HTERT RPE-1 (cell line): ENCODE data around the gene SMARCAD1.
"Not testable (repeated sequence)": the region's sequence is repeated elsewhere in the genome, so short reads cannot be mapped to it uniquely, and the experiment has no call there.

Experiments used
- in situ Hi-C: fragments of 300-500 bp; cut with MboI; formaldehyde crosslinking; loops from 4 replicates; pipeline ENCODE4 v1.14.3; 2020; ENCODE audit warnings: low sequenced_read_pairs

The SMARCAD1 gene

DNA sequence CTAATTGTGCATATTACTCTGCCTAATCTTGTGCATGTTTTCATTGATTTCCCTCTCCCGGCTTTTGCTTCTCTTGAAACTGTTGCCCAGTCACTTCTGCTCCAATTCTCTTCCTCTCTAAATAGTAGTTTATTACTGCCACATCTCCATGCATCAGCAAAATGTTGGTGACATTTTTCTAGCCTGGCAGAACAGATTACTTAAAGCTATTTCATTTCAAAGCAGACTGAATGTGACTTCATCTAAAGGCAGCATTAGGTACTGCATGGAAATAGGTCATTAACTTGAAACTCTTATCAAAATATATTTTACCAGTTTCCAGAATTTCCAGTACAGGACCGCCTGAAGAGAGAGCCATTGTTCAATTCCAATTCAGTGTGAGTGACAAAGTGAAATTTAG, 82.6 kb downstream of the SMARCAD1 start:
- in situ Hi-C loops: no loop called here

DNA sequence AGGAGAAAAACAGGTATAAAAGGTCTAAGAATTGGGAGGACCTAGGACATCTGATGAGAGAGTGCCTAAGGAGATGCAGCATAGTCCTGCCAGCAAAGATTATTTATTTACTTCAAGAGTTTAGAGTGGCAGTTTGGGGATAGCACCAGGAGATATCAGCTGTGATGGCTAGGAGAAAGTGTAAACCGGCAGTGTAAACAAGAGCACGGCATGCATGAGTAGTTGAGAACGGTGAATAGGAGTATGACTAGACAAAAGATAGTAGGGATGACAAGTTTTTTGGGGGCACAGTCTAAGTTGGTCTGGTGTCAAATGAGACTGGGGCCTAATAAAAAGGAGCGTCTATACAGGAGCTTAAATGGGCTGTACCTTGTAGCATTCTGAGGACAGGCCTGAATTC, 86.3 kb downstream of the SMARCAD1 start:
- in situ Hi-C loops: not testable (repeated sequence)

DNA sequence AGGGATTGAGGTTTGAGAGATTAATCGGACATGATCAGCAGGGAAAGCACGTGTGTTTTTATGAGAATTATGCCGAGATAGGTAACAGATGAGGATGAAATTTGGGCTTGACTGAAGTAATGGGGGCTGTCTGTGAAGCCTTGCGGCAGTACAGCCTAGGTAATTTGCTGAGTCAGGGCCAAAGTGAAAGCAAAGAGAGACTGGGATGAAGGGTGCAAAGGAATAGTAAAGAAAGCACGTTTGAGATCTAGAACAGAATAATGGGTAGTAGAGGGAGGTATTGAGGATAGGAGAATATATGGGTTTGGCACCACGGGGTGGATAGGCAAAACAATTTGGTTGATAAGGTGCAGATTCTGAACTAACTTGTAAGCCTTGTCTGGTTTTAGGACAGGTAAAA, 87.8 kb downstream of the SMARCAD1 start:
- in situ Hi-C loops: not testable (repeated sequence)

DNA sequence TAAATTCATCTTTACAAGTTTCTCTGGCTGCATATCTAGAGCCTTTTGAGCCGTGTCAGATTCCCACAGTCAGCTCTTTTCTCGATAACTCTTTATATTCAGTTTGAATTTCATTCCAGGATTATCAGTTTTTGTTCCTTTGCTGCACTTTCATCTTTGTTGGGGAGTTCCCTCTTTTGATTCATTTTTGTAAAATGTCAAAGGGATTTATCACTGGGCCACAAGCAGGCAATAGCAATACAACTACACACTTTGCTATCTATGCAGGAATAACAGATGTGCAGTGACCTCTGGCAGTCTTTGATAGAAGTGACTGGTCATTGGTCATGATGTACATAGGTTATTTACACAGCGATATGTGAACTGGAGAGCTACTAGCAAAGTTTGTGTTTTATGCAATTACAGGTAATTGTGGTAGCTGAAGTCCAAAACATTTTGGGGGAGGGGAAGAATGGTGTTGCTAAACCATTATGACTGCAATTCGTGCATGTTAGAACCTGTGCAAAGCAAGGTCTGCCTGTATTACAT, 91.1 kb downstream of the SMARCAD1 start:
- in situ Hi-C loops: no loop called here

DNA sequence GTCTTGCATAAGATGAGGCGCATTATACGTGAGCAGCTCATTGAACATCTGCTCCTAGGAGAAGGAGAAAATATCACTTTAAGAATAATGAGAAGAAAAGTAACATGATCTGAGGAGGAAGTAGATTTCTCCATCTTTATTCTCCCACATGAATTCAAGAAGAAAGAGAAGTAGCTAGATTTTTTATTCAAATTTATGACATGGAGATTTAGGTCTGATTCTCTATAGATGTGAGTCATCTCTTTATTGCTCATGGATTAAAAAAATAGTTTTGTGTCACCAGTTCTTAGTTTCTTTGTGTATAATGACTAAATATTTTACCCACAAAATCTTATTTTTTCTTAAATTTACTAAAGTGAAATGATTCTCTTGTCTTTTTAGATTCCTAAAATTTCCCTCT, 94.5 kb downstream of the SMARCAD1 start:
- in situ Hi-C loops: no loop called here

DNA sequence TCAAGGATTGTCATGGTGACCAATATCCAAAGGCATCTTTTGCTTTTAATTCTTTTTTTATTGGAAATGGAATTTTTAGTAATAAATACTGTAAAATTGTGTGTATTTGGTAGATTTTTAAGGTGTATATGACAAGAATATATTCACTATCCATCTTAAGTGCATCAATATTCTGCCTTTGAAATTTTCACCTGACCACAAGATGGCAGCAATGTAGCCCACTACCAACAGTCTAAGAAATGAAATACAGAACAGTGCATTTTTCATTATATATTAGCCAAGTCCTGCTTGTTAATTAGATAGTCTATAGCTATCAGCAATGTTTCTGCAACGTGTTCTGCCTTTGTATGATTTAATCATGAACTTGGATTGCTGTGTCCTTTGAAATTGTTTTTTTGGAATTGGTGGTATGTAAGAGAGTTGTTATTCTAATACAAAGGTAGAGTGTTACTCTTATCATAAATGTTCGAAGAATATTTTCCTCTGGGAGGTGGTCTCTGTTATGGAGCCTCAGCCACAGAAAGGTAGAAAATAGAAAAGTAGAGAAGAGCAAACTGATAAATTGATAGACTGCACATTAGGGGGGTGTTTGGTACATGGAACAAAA, 96.8 kb downstream of the SMARCAD1 start:
- in situ Hi-C loops: no loop called here

DNA sequence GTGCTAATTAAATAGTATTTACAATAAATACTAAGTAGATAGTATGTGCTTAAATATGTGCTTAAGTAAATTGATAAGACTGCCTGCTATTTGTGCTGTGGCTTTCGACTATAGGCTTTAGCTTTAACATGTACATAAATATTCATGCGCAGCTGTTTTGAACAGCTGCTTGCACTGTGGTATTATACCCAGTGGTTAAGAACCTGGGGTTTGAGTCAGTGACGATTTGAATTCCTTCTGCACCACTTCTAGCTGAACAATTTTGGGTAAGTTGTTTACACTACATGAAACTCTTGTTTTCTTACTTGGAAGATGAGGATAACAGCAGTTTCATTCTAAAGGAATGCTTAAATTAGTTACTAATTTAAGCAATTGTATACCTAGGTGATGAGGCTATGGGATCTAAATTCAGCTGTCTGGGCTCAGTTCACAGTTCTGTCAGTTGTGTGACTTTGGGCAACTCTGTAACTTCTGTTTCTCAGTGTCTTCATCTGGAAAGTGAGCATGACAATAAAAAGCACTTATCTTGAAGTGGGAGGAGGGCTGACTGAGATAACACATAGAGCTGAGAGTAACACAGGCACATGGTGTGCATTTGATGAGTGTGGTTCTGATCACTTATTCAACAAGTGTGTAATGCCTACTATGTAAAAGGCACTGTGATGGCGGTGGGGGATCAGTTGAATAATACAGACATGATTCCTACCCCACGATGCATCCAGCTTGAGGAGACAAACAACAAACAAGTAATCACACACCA, 98.0 kb downstream of the SMARCAD1 start:
- in situ Hi-C loops: no loop called here

DNA sequence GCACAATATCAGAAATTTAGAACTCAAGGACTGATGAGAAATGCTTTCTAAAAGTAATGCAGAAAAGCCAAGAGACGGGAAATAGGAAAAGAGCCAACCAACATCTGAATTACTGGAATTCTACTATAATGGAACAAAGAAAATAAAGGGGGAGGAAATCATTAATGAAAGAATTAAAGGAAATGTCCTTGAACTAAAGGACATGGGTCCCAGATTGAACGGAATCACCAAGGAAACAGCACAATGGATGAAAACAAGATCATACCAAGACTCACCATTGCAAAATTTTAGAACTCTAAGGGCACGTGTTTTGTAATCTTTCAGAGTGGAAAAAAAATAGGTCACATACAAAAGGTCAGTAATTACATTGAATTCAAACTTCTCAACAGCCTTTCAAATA, 99.0 kb downstream of the SMARCAD1 start:
- in situ Hi-C loops: no loop called here

DNA sequence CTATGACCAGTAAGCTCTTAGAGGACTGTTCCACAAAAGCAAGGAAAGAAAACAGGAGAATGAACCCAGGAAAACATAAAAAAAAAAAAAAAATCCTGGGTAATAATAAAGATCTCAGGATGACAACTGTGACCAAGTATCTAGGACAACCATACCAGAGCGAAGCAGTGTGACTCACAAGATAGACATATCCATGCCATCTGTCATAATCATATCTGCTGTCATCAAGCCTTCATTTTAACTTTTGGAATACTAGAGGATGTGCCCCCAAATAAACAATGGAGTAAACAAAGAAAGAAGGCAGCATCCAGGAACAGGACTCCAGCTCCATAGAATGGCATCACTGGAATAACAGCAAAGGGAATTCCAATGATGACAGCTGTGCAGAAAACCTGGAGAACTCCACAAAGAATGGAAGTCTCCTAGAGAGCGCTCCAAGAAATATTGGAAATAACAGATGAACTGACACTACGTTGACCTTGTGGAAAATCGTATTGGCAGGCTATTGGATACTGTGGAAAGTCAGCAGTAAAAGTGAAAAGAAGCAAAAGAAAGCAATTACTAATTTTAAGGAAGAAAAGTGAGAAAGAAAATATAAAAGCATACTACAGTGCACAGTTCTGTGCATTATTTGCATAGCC, 99.7 kb downstream of the SMARCAD1 start:
- in situ Hi-C loops: no loop called here

DNA sequence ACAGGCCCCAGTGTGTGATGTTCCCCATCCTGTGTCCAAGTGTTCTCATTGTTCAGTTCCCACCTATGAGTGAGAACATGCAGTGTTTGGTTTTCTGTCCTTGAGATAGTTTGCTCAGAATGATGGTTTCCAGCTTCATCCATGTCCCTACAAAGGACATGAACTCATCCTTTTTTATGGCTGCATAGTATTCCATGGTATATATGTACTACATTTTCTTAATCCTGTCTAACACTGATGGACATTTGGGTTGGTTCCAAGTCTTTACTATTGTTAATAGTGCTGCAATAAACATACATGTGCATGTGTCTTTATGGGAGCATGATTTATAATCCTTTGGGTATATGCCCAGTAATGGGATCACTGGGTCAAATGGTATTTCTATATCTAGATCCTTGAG, 112.3 kb downstream of the SMARCAD1 start:
- in situ Hi-C loops: not testable (repeated sequence)

DNA sequence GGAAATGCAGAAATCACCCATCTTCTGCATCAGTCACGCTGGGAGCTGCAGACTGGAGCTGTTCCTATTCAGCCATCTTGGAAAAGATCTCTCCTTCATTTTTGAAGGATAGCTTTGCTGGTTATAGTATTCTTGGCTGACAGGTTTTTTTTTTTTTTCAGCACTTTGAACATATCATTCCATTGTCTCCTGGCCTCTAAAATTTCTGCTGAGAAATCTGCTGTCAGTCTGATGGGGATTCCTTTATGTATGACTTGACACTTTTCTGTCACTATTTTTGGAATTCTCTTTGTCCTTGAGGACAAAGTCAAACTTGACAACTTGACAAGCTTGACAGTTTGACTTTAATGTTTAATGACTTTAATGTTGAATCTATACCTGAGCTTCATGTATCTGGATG, 118.2 kb downstream of the SMARCAD1 start:
- in situ Hi-C loops: no loop called here

DNA sequence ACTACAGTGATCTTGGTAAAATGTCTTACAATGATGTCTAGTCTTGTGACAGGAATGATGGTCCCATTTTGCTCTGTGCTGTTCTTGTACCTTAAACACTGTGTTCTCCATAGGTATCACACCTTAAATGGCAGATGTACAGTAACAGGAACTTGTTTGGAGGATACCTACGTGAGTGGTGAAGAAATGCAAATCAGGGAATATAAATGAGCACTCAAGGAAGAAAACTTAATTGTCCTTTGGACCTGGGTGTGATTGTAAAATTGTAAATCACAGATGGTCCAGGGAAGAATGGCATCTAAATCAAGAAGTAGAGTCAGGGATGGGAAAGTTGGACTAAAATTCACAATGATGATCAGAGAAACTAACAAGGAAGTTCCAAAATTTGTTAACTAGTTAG, 122.3 kb downstream of the SMARCAD1 start:
- in situ Hi-C loops: no loop called here

DNA sequence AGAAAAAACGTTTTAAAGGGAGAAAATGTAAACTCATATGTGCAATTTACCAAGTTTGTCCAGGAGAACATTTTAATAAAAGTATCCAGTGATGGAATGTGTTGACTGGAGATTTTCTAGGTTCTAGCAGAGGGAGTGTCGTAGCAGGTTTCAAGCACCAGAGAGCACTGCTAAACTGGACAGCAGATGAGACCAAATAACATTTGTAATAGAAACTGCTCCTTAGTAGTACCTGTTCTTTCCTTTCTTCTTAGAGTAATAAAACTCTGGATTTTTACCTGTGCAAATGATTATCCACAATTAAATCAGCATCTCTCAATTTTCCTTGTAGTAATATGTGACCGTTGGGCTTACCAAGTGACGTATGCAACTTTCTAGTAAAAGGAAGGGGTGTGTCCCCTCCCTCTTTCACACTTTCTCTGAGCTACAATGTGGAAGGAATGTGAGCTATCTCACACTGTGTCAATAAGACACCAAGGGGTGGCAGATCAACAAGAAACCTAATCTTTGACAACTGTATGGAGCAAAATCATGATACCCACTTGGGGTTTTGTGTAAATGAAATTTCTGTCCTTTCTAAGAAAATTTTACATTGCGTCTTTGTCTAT, 125.4 kb downstream of the SMARCAD1 start:
- in situ Hi-C loops: no loop called here

DNA sequence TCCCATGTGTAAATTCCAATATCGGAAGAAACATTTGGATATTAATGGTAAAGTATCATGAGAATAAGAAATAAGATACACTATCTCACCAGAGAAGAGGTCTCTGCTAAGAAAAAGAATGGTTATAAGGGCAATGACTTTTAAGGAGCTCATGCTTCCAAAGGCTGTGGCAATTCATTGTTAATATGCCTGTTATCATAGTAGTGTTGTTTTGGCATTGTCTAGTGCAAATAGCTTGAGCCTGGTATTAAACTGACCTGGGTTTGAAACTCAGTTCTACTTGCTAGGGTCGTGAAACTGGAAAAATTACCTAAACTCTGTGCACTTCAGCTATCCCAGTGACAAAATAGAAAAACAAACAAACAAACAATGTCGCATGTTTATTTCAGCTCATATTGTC, 126.2 kb downstream of the SMARCAD1 start:
- in situ Hi-C loops: no loop called here

DNA sequence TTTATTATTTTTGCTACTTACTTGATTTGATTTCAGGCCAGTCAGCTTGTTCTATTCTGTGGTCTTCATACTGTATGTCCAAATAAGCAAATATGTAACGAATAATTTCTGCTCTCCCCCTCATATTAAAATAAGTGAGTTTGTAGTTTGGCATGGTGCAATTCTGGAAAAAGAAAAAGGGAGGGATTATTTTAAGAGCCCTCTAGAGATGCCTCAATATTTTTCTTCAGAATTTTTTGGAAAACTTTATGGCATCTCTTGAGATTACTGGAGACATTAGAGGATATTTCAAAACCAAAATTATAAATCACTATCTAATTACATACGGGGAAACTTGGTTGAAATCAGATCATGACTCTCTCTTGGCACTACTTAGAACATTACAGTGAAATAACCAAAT, 126.8 kb downstream of the SMARCAD1 start:
- in situ Hi-C loops: no loop called here

DNA sequence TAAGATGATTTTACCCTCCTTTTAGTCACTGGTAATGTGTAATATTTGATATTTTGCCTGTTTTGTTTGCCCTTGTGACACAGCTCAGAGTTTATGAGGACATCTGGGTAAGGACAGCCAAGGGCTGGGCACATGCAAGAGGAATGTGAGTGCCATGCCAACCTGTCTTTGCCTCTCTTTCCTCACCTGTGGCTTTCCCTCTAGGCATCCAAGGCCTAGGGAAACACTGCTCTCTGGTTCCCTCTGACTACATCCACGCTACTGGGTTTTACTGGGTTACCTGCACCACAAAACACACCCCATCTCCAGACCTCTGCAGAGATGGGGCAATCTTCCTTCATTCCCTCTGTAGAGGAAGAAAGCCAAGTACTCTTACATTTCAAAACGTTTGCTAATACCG, 127.3 kb downstream of the SMARCAD1 start:
- in situ Hi-C loops: no loop called here

DNA sequence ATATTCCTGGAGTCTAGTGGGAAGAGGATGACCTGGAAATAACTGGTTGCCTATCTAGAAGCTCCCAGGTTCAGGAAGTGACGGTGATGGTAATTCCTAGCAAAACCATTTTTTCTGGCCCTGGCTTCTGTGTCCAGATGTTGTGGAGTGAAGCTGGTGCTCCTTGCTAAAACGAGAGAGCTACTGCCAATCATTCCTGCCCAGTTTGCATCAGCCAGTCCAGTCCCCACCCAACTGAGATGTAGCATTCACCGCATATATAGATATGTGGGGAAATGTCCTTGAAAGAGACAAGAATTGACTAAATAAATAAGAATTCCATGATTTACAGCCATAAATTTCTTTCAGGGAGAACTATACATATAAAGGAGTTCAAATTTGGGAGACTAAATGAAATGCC, 128.6 kb downstream of the SMARCAD1 start:
- in situ Hi-C loops: no loop called here

DNA sequence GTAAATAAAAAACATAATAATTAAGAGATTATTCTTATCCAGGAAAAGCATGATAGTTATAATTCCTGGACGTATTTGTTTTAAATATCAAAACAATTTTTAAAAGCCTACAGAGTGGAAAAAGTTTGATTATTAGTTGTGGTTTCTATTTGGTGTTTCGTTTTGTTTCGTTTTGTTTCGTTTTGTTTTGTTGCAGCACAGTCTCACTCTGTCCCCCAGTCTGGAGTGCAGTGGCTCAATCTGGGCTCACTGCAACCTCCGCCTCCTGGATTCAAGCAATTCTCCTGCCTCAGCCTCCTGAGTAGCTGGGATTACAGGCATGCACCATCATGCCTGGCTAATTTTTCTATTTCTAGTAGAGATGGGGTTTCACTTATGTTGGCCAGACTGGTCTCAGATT, 129.1 kb downstream of the SMARCAD1 start:
- in situ Hi-C loops: not testable (repeated sequence)

DNA sequence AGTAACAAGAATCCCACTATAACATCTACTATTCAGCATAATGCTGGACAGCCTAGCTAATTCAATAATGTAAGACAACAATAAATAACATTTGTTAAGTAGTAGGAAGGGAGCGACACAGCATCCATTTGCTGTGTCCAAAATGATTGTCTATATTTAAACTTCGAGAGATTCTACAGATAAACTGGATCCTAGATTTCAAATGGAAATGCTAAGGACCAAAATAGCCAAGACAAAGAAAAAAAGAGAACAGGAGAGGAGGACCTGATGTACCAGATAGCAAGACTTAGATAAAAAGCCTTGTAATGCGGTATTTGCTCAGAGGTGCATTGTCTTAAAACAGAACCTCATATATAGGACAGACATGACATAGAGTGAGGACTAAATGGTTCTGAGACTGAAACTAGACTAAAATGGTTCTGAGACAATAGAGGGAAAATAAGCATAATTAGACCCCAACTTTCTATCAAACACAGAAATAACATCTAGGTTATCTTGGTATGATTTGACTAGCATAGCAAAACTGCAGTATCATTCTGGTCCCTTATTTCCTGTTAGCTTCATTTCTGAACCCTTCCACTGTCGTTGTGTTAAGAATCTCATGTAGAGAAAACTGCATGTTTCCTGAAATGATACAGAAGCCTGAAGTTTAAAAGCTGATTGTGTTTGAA, 131.2 kb downstream of the SMARCAD1 start:
- in situ Hi-C loops: no loop called here

DNA sequence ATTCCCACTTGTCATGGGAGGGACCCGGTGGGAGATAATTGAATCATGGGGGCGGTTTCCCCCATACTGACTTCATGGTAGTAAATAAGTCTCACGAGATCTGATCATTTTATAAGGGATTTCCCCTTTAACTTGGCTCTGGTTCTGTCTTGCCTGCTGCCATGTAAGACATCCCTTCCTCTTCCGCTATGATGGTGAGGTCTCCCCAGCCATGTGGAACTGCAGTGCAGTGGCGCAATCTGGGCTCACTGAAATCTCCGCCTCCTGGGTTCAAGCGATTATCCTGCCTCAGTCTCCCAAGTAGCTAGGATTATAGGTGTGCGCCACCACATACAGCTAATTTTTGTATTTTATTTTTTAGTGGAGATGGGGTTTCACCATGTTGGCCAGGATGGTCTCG, 132.1 kb downstream of the SMARCAD1 start:
- in situ Hi-C loops: no loop called here
